Glomerular endothelial cell (primary cell): ENCODE results near the gene FXYD2. TPM values are rescaled to one million over a fixed set of nuclear protein-coding genes. Genes with fewer than 3 reads are reported as not detected.

Experiments used
- DNase-seq: peaks from one replicate; pipeline ENCODE4 v3.0.0-alpha.2; 2011; ENCODE audit warnings: low read depth, low spot score; ENCODE audit errors: extremely low read depth
- total RNA-seq: library from RNA; depleted of rRNA; stranded (reverse); fragments of >200 nt; gene quantifications from 2 replicates; pipeline ENCODE4 v1.2.3, GENCODE V29; 2015

The FXYD2 gene
- total RNA-seq, 1 donor from 2014 or later = 3.4 TPM

DNA sequence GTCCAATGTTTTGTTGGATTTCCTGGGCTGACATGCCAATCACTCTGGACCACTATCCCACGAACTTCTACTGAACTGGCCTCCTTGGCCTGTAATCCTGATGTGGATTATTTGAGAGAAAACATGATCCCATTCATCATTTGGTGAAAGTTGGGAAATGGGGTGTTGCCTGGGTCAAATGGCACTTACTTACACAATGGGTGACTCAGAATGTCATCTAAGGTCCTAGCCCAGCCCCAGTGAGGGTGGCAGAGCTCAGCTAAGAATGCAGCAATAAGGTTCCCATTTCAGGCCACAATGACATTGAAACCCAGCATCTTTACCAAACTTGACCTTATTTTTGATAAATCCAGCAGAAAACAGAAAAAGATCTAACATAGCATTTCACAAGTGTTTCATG, 19.5 kb downstream of the FXYD2 start:
- no peak for DNase-seq

GRCh38 chr11:117803896-117804295, 20.6 kb downstream of the FXYD2 start:
- no peak for DNase-seq

GRCh38 chr11:117799634-117800033, 24.9 kb downstream of the FXYD2 start:
- DNase-seq = no peak

DNA sequence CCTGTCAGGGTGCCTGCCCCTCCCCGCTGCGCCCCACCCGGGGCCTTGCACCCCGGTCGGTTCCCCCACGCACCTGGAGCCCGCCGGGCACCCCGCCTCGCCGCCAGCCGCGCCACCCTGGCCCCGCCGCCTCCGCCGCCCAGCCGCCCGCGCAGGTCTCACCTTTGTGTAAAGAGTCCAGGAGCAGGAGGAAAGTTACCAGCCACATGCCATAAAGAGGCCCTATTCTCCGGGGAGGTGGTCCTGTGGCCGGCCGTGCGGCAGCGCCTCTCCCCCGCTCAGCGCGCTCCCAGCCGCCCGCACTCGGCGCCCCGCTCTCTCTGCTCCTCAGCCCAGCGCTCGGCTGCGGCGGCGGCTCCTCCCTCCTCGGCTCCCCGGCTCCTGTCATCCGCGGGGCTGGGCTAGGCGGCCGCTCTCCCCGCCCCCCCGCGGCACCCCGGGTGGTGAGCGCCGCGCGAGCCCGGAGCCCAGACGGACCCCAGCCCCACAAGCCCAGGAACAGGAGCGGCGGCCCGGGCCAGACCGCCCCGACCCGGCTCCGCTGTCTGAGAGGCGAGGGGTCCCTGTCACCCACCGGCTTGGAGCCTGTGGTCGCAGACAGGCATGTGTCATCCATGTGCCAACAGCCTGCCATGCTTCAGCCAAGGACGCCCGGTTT, 27.5 kb downstream of the FXYD2 start, which contains the start of gene DSCAML1:
Gene DSCAML1 (minus strand): TSS at position 345 of the 658 bp plus-strand sequence. CDS start 137 bp downstream, at position 208.
- DNase-seq = no peak

GRCh38 chr11:117796456-117796871, 28.1 kb downstream of the FXYD2 start:
- DNase-seq = no peak

DNA sequence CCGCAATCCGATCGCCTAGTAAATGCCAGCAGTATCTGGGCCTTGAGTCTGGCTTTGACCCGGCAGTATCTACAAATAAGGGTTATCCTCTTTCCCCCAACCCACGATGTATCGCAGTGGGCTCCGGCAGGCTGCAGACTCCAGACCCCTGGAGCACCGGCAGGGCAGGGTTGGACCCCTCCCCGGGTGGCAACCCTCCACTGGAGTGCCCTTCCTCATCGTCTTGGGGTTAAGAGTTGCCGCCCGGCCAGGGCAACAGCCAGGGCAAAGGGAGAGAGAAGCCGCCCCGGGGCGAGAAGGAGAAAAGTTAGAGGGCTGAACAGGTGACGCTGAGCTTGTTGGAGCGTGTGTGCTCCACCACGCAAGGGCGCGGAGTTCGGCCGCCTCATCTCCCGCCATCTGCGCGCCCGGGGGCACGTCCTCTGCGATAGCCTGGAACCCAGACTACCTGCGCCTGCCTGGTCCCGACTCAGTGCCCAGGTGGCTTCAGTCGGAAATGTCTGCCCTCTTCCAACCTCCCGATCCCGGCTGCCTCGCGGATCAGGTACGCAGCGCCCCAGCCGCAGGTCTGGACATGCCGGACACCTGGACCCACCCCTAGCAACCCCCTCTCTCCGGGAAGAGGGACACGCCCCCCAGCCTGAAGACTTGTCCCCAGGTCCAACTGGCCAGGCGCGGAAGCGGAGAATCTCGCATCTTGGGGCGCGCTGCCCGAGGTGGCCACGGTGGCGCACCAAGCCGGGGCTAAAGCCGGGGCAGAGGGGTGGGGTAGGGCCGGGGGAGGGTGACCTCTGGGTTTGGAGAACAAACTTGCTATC, 28.7 kb downstream of the FXYD2 start:
- DNase-seq = no peak

DNA sequence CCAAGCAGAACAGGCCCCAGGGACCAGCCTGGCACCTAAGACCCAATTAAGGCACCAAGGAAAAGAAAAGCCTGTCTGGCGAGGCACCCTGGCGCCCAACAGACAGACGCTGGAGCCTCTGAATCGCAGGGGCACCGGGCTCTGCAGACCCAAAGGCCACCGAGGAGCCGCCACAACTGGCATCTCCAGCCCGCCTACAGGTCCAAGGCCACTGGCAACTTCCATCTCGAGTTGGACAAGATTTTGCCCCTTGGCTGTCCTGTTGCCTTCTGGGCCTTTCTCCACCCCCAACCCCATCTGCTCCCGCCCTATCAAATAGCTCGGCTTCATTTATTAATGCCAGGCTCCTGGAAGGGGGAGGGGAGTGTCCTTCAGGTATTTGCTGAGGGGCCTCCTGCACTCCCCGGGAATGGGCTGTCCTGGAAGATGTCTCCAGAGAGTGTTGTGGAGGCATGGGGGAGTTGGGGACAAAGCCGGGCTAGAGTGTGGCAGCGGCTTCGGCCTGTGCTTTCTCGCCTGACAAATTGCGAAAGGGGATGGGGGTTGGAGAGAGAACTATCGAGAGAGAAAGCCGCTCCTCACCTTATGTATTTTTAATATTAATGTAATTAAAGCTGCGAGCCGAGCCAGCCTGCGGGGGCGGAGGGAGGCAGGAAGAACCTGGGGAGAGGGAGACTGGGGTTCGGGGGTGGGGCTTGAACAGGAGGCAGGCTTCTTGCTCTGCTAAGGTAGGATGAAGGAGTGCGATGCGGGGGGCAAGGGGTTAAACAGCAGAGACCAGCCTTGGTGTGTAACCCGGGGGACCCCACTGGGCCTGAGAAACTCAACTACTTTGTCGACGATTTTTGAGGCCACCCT, 29.5 kb downstream of the FXYD2 start:
- DNase-seq = no peak

DNA sequence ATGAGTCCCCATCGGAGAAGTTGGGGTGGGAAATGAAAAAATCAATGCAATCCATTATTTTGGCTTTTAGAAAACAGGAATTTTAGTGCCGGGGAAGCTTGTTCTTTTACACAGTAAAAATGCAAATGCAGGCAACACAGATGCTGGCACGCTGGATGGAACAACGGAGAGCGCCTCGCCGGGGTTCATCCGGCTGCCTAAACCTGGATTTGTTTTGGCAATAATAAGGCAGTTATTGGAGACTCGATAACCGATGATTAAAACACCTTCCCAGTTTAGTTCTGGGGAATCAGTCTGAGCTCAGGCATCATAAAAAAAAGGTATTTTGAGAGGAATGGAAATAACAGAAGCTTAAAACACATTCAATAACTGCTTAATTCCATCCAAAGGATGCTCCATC, 30.4 kb downstream of the FXYD2 start:
- no peak for DNase-seq

DNA sequence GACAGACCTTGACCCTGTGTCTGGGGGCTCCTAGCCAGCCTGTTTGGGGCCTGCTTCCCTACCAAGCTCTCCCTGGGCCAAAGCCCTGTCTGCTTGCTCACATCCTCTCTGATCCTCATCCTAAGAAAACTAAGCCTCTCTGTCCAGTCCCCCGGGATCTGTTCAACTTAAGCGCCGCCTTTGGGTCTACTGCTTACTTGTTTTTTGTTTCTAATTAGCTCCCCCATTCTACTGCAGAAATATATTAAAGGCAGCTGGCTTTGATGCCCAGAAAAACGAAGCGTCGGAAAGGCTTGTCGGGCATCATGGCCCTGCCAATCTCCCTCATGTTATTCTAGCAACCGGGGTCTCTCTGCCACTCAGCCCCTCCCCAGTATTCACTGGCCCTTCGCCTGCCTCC, 31.0 kb downstream of the FXYD2 start:
- no peak for DNase-seq

DNA sequence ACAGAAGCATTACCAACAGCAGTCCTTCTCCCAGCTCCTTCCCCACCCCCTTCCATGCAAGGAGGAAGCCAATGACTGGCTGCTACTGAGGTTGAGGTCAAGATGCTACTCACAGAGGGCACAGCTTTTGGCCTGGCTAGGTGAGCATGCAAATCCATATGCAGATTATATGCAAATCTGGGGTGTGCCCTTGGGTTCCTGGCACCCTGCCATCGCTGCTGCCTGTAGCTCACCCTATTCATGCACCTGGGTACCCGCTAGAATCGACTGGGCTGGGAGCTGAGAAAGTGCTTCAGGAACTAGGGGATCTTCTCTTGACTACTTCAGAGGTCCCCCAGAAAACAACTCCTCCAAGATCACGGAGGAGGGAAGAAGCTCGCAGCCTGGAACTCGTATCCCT, 31.6 kb downstream of the FXYD2 start:
- DNase-seq = no peak

GRCh38 chr11:117792241-117792640, 32.3 kb downstream of the FXYD2 start:
- no peak for DNase-seq

- no peak for DNase-seq
These were observed 34.3 kb downstream of the FXYD2 start for GRCh38 chr11:117790279-117790678.

- no peak for DNase-seq
These were observed 35.3 kb downstream of the FXYD2 start for GRCh38 chr11:117789241-117789640.

DNA sequence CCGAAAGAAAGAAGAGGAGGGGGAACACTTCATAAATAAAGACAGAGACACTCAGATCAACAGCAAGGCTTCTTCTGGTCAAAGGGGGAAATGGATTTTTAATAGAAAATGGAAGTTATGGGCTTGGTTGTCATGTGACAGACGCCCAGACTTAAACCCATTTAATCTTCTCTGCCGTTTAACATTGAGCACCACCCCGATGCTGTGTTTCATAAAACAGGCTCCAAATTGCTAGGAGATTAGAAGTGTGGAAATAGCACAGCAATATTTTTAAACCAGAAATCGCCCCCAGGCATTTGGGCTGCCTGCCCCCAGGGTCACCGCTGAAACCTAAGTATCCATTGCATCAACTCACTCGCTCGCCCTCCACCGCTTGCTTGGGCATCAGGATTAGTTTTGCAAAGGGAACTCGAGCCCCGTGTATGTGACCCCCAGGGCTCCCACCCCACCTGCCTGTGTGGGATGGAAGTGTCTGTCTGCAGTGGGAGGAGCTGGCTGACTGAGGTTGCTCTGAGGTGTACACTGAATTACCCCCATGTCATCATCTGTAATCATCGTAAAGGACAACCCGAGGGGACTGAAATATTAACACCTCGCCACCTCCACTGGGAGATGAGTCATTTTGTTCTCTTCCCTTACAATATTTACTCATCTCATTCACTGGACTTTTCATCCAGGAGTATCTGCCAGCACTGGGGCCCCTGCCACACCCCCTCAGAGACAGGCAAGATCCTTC, 38.2 kb downstream of the FXYD2 start:
- no peak for DNase-seq

- DNase-seq = no peak
These were observed 42.4 kb downstream of the FXYD2 start for GRCh38 chr11:117782101-117782500.

DNA sequence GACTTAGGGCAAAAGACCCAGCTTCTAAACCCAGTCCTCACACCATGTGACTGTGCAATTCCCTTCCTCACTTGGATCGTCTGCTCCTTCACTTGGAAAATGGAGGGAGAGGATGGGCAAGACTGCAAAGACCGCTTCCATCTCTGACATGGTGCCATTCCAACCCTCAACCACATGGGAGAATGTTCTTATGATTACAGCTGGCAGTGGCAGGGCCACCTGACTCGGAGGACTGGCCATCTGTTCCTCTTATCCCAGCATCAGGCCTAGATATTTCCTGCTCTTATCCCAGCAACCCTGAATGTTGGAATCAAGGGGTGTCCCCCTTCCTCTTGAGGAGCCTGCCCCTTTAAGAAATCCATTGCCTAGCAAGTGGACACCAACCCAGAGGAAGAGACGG, 42.9 kb downstream of the FXYD2 start:
- no peak for DNase-seq

- DNase-seq = no peak
These were observed 44.1 kb downstream of the FXYD2 start for GRCh38 chr11:117780456-117780855.

DNA sequence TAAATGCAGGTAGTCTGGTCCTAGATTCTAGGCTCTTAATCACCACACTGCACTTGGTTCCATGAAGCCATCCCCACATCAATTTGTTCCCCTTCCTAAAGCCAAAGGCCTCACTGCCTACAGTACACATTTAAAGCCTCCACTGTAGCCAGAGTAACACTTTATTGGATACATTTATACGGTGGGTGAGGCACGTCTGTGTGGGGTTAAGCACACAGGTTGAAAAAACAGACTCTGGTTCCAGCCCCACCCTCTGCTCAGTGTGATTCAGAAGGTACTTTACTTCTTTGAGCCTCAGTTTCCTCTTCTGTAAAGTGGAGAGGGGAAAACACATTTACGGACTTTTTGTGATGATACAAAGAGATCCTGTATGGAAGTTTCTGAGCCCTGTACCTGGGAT, 50.0 kb downstream of the FXYD2 start:
- DNase-seq = no peak

DNA sequence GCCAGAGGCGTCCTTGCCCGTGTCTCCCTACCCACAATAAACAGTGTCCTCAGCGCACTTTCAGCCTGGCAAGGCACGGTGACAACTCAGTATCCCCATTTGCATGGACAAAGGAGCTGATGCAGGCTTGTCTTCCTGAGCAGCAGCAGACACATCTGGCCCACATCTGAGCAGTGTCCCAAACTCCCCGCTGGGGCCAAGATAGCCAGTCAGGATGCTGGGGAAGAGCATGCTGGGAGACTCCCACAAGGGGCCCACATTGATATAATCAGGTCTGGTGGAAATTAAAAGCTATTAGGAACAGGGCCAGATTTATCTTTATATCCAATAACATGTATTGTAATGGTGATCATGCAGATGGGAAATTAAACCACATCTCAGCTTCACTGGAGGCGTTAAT, 52.2 kb downstream of the FXYD2 start:
- DNase-seq = no peak

- no peak for DNase-seq
These were observed 52.7 kb downstream of the FXYD2 start for GRCh38 chr11:117771841-117772240.

DNA sequence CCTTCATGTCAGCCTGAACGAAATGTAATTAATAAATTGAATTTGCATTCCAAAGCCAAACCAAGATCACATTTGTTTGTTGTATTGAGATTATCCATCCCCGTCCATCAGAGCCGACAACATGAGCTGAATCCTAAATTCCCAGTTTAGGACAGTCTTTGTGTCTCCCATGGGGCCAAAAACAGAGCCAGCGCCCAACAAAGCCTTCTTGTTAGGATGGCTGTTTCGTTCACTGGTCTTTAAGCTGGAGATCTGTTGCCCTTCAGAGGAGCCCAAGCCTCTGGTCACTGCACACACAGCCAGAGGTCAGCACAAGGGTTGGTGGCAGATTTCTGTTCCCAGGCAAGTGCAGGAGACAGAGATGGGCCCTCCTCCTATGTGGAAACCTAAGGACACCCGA, 53.3 kb downstream of the FXYD2 start:
- DNase-seq = no peak
